Mammary epithelial cell (primary cell): ENCODE results near the gene GATA3.

Experiments used
- CTCF ChIP-seq, 2 donors: IDR thresholded peaks in 1 of 2; conservative IDR thresholded peaks in 1 of 2; 2 replicates each; pipeline ENCODE4 v1.5.1; 2011 to 2012; ENCODE audit warnings: inconsistent platforms in 2 of 2, low read length in 2 of 2, mild to moderate bottlenecking in 2 of 2, control low read depth in 1 of 2, low read depth in 1 of 2; ENCODE audit not compliant: insufficient read depth in 1 of 2; ENCODE audit errors: extremely low read depth in 1 of 2
- EZH2 ChIP-seq: IDR thresholded peaks from 2 replicates; pipeline ENCODE4 v1.6.1; 2012; ENCODE audit warnings: low read length, inconsistent platforms, borderline replicate concordance

GRCh38 chr10:8058274-8059111 lies 4.0 kb downstream of the GATA3 start:
- TF ChIP-seq CTCF (conservative IDR thresholded peaks at IDR 0.05 in 1 of 2, IDR thresholded peaks at IDR 0.05 in 1 of 2; ENCODE audit: extremely low read depth in 1 of 2, insufficient read depth in 1 of 2, low read depth in 1 of 2, low read length in 2 of 2) (no peak), EZH2 (no peak)
